Uterus (tissue), 4 donors: Measurements from ENCODE around the gene MAP2K2. TPM values are rescaled to one million over a fixed set of nuclear protein-coding genes. Genes with fewer than 3 reads are reported as not detected.

ENCODE experiments used
- DNase-seq, 2 donors: peaks; one replicate each; pipeline ENCODE4 v3.0.0-alpha.2; 2019 to 2020
- H3K27ac ChIP-seq, 2 donors: fragments of 200-600 bp; sonication (generic); 1 replicate in 1 of 2; 2 replicates in 1 of 2; pipeline ENCODE4 v1.5.1; 2016 to 2018
- H3K27me3 ChIP-seq, 2 donors: fragments of 200-600 bp; sonication (generic); one replicate each; pipeline ENCODE4 v1.5.1; 2018 to 2019; ENCODE audit warnings: control low read depth in 1 of 2
- H3K36me3 ChIP-seq, 2 donors: fragments of 200-600 bp; sonication (generic); one replicate each; pipeline ENCODE4 v1.5.1; 2019; ENCODE audit warnings: control low read depth in 1 of 2
- H3K4me1 ChIP-seq, 2 donors: fragments of 200-600 bp; sonication (generic); one replicate each; pipeline ENCODE4 v1.5.1; 2018 to 2019; ENCODE audit warnings: control low read depth in 1 of 2
- H3K4me3 ChIP-seq, 2 donors: fragments of 200-600 bp; sonication (generic); 1 replicate in 1 of 2; 2 replicates in 1 of 2; pipeline ENCODE4 v1.5.1; 2018 to 2019; ENCODE audit warnings: mild to moderate bottlenecking in 1 of 2
- H3K9me3 ChIP-seq, 2 donors: fragments of 200-600 bp; sonication (generic); one replicate each; pipeline ENCODE4 v1.5.1; 2019; ENCODE audit warnings: control low read depth in 1 of 2
- CTCF ChIP-seq, 4 experiments: fragments of 200-600 bp in 2 of 4; fragments of 450-650 bp in 2 of 4; sonication (generic) in 2 of 4; IDR thresholded peaks; one replicate each; pipeline ENCODE4 v1.5.1; 2016 to 2019; ENCODE audit warnings: antibody characterized with exemption in 4 of 4, mild to moderate bottlenecking in 2 of 4, moderate library complexity in 1 of 4
- POLR2A ChIP-seq, 2 donors: fragments of 450-650 bp; IDR thresholded peaks; one replicate each; pipeline ENCODE4 v1.6.1; 2016; ENCODE audit warnings: antibody characterized with exemption in 2 of 2, mild to moderate bottlenecking in 1 of 2, moderate library complexity in 1 of 2
- intact Hi-C: fragments of 100-400 bp; cut with DNase I; formaldehyde crosslinking; loops from one replicate; pipeline ENCODE4 v1.15.1; 2023; ENCODE audit warnings: low total_unique reads
- total RNA-seq, 4 donors: library from RNA; depleted of rRNA in 3 of 4; stranded (reverse); fragments of >200 nt in 3 of 4; gene quantifications; one replicate each; pipeline versions ENCODE4 v1.1.0 to v1.2.4, GENCODE V29; 2014 to 2023
- donor health status: DM: yes; HTN: yes; CAD: no.

The MAP2K2 gene
- total RNA-seq, 4 donors from 2014 or later = 7.4 to 105 (median 82.4) TPM

GRCh38 chr19:4098493-4098892, 25.4 kb downstream of the MAP2K2 start:
- no peaks in the 10 kb centered on the region for H3K9me3 ChIP-seq
- intact Hi-C loops = no loop called here
- DNase-seq = no peak
- no peak overlapping the region for H3K4me3 ChIP-seq
- no peaks in the 10 kb centered on the region for H3K4me1 ChIP-seq
- no peaks in the 10 kb centered on the region for H3K36me3 ChIP-seq
- no peak overlapping the region for H3K27ac ChIP-seq
- TF ChIP-seq POLR2A (IDR thresholded peaks at IDR 0.05) (no peak), CTCF (IDR thresholded peaks at IDR 0.05) (no peak)
- no peaks in the 10 kb centered on the region for H3K27me3 ChIP-seq

- Histone ChIP-seq H3K4me3 (no peak overlapping the region), H3K36me3 (no peaks in the 10 kb centered on the region), H3K4me1 (no peaks in the 10 kb centered on the region), H3K27me3 (no peaks in the 10 kb centered on the region), H3K9me3 (no peaks in the 10 kb centered on the region), H3K27ac (peak overlapping the region in 1 of 2 donors; percentile 24)
- no peak for TF ChIP-seq CTCF (IDR thresholded peaks at IDR 0.05)
- no peak for TF ChIP-seq POLR2A (IDR thresholded peaks at IDR 0.05)
- peak in 1 of 2 donors; percentile 52 for DNase-seq
- intact Hi-C loops = no loop called here
Measured at GRCh38 chr19:4097501-4097900, 26.4 kb downstream of the MAP2K2 start.

- Histone ChIP-seq H3K36me3 (no peaks in the 10 kb centered on the region), H3K27ac (no peak overlapping the region), H3K4me3 (no peak overlapping the region), H3K4me1 (no peaks in the 10 kb centered on the region), H3K9me3 (no peaks in the 10 kb centered on the region), H3K27me3 (no peaks in the 10 kb centered on the region)
- TF ChIP-seq POLR2A (IDR thresholded peaks at IDR 0.05) (no peak), CTCF (IDR thresholded peaks at IDR 0.05) (no peak)
- intact Hi-C loops = no loop called here
- no peak for DNase-seq
Measured at GRCh38 chr19:4096049-4096892, 27.7 kb downstream of the MAP2K2 start.

GRCh38 chr19:4095488-4095844, 28.5 kb downstream of the MAP2K2 start:
- intact Hi-C loops = no loop called here
- TF ChIP-seq CTCF (IDR thresholded peaks at IDR 0.05) (no peak), POLR2A (IDR thresholded peaks at IDR 0.05) (no peak)
- no peaks in the 10 kb centered on the region for H3K9me3 ChIP-seq

GRCh38 chr19:4094761-4095487, 29.0 kb downstream of the MAP2K2 start:
- intact Hi-C loops = no loop called here
- H3K27ac ChIP-seq = no peak overlapping the region
- TF ChIP-seq POLR2A (IDR thresholded peaks at IDR 0.05) = no peak
- TF ChIP-seq CTCF (IDR thresholded peaks at IDR 0.05) = no peak
- DNase-seq = no peak
- H3K27me3 ChIP-seq = no peaks in the 10 kb centered on the region
- H3K4me3 ChIP-seq = no peak overlapping the region
- no peaks in the 10 kb centered on the region for H3K36me3 ChIP-seq
- no peaks in the 10 kb centered on the region for H3K9me3 ChIP-seq
- no peaks in the 10 kb centered on the region for H3K4me1 ChIP-seq

More at GRCh38 chr19:4095488-4095844, 28.5 kb downstream of the MAP2K2 start:
- DNase-seq = no peak
- H3K4me3 ChIP-seq = no peak overlapping the region
- no peak overlapping the region for H3K27ac ChIP-seq
- H3K4me1 ChIP-seq = no peaks in the 10 kb centered on the region
- H3K36me3 ChIP-seq = no peaks in the 10 kb centered on the region
- no peaks in the 10 kb centered on the region for H3K27me3 ChIP-seq
